Measurements from ENCODE around the gene LMBRD1. TPM values are rescaled to one million over a fixed set of nuclear protein-coding genes. Genes with fewer than 3 reads are reported as not detected.

The LMBRD1 gene
- total and polyA plus RNA-seq, 2 experiments from 2014 or later = 36.7 to 42.0 TPM

DNA sequence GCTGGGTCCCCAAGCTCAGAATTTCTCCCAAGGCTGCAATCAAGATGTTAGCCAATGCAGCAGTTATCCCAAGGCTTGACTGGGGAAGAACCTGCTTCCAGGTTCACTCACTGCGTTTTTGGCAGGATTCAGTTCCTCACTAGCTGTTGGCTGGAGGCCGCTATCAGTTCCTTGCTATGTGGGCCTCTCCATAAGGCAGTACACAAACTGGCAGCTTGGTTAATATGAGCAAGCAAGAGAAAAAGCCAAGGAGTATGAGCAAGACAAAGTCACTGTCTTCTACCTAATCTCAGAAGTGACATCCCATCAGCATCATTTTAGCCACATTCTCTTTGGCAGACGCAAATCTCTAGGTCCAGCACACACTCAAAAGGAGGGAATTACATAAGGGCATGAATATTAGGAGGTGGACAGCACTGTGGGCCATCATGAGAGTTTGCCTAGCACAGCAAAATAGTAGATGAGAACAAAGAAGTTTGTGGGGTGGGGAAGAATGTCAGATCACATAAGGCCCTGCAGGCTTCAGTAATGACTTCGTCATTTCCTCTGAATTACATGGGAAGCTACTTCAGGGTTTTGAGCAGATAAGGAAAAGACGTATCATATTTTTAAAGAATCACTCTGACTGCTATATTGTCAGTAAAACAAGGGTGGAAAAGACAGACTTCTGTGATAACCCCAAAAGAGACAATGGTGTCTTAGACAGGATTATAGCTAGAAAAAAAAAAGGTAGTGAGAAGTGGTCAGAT is 25.5 kb downstream of the LMBRD1 start:
- no peak overlapping the region for H3K27ac ChIP-seq

DNA sequence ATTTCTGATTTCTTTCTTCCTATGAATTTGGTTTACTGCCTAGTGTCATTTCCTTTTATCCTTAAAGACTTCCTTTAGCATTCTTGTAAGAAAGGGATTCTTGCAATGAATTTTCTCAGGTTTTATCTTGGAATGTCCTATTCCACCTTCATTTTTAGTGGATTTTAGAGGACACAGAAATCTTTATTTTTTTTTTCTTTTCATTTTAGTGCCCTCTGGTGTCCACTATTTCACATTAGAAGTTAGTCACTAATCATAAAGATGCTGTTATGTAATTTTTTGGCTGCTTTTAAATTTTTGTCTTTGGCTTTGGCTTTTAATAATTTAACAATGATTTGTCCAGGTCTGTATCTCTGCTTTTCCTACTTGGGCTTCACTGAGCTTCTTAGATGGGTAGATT is 28.1 kb downstream of the LMBRD1 start:
- no peak overlapping the region for H3K9ac ChIP-seq
- no peaks in the 10 kb centered on the region for H3K79me2 ChIP-seq (ENCODE audit: insufficient read depth)
- H2AFZ ChIP-seq = no peak overlapping the region
- H3F3A ChIP-seq (ENCODE audit: insufficient read depth) = no peaks in the 10 kb centered on the region
- H3K9me2 ChIP-seq (ENCODE audit: insufficient read depth) = no peaks in the 10 kb centered on the region
- no peaks in the 10 kb centered on the region for H3K9me3 ChIP-seq (ENCODE audit: low read depth)
- no peak overlapping the region for H3K27ac ChIP-seq
- no peak overlapping the region for H3K4me2 ChIP-seq (ENCODE audit: unreplicated experiment)
- no peak overlapping the region for H3K4me3 ChIP-seq
- no peaks in the 10 kb centered on the region for H4K20me1 ChIP-seq (ENCODE audit: insufficient read depth)
- in situ Hi-C loops (cut with MboI) = no loop called here
- peak; percentile 36 for DNase-seq
- no peak for TF ChIP-seq EZH2 (IDR thresholded peaks at IDR 0.05; ENCODE audit: insufficient read depth, poor library complexity, severe bottlenecking)
- TF ChIP-seq EZH2phosphoT487 (IDR thresholded peaks at IDR 0.05; ENCODE audit: insufficient read depth, low read depth) = no peak
- H3K27me3 ChIP-seq (replicated peaks; ENCODE audit: insufficient read depth) = no peaks in the 10 kb centered on the region
- H3K4me1 ChIP-seq (ENCODE audit: insufficient read depth) = no peaks in the 10 kb centered on the region
- no peaks in the 10 kb centered on the region for H3K36me3 ChIP-seq (ENCODE audit: low read depth)

More for the DNA sequence above, 25.5 kb downstream of the LMBRD1 start:
- Histone ChIP-seq H3K79me2 (ENCODE audit: insufficient read depth) (no peaks in the 10 kb centered on the region), H3K36me3 (ENCODE audit: low read depth) (no peaks in the 10 kb centered on the region), H4K20me1 (ENCODE audit: insufficient read depth) (no peaks in the 10 kb centered on the region), H2AFZ (no peak overlapping the region), H3K4me3 (no peak overlapping the region), H3K9ac (no peak overlapping the region), H3F3A (ENCODE audit: insufficient read depth) (no peaks in the 10 kb centered on the region), H3K9me2 (ENCODE audit: insufficient read depth) (no peaks in the 10 kb centered on the region), H3K4me2 (ENCODE audit: unreplicated experiment) (no peak overlapping the region), H3K27me3 (replicated peaks; ENCODE audit: insufficient read depth) (no peaks in the 10 kb centered on the region), H3K4me1 (ENCODE audit: insufficient read depth) (no peaks in the 10 kb centered on the region), H3K9me3 (ENCODE audit: low read depth) (no peaks in the 10 kb centered on the region)
- DNase-seq = no peak
- no peak for TF ChIP-seq EZH2phosphoT487 (IDR thresholded peaks at IDR 0.05; ENCODE audit: insufficient read depth, low read depth)
- no peak for TF ChIP-seq EZH2 (IDR thresholded peaks at IDR 0.05; ENCODE audit: insufficient read depth, poor library complexity, severe bottlenecking)
- in situ Hi-C loops (cut with MboI) = no loop called here
- 94 to 97% methylated on average over 5 of the region's 5 CpGs for WGBS, 2 experiments (ENCODE audit: low coverage in 1 of 2, low lambda C conversion rate in 2 of 2, missing lambda C conversion rate in 2 of 2)

DNA sequence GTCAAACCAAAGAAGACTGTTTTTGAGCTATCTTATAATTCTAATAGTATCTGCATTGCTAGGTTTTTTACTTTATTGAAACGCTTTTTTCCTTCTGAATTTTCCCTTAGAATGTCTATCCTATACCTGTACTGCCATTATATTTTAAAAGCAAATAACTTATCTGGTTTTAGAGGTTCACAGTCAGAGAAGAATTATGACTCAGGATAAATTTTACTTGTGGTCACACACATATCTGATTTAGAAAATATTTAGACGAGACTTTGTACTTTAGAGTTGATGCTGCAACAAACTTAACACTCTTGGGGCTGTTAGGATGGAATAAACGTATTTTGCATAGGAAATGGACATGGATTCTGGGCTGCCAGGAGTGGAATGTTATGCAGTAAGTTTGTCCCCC is 33.0 kb downstream of the LMBRD1 start:
- H3K4me1 ChIP-seq (ENCODE audit: insufficient read depth) = no peaks in the 10 kb centered on the region
- no peak overlapping the region for H3K4me3 ChIP-seq
- H3K79me2 ChIP-seq (ENCODE audit: insufficient read depth) = no peaks in the 10 kb centered on the region
- no peaks in the 10 kb centered on the region for H3K27me3 ChIP-seq (replicated peaks; ENCODE audit: insufficient read depth)
- no peak overlapping the region for H2AFZ ChIP-seq
- DNase-seq = no peak
- no peaks in the 10 kb centered on the region for H4K20me1 ChIP-seq (ENCODE audit: insufficient read depth)
- 93 to 95% methylated on average over 3 of the region's 3 CpGs for WGBS, 2 experiments (ENCODE audit: low coverage in 1 of 2, low lambda C conversion rate in 2 of 2, missing lambda C conversion rate in 2 of 2)
- H3K9ac ChIP-seq = no peak overlapping the region
- H3K4me2 ChIP-seq (ENCODE audit: unreplicated experiment) = no peak overlapping the region
- H3K9me2 ChIP-seq (ENCODE audit: insufficient read depth) = no peaks in the 10 kb centered on the region
- TF ChIP-seq EZH2phosphoT487 (IDR thresholded peaks at IDR 0.05; ENCODE audit: insufficient read depth, low read depth) (no peak), EZH2 (IDR thresholded peaks at IDR 0.05; ENCODE audit: insufficient read depth, poor library complexity, severe bottlenecking) (no peak)
- no peaks in the 10 kb centered on the region for H3F3A ChIP-seq (ENCODE audit: insufficient read depth)
- H3K9me3 ChIP-seq (ENCODE audit: low read depth) = no peaks in the 10 kb centered on the region
- in situ Hi-C loops (cut with MboI) = no loop called here
- no peak overlapping the region for H3K27ac ChIP-seq
- H3K36me3 ChIP-seq (ENCODE audit: low read depth) = no peaks in the 10 kb centered on the region

DNA sequence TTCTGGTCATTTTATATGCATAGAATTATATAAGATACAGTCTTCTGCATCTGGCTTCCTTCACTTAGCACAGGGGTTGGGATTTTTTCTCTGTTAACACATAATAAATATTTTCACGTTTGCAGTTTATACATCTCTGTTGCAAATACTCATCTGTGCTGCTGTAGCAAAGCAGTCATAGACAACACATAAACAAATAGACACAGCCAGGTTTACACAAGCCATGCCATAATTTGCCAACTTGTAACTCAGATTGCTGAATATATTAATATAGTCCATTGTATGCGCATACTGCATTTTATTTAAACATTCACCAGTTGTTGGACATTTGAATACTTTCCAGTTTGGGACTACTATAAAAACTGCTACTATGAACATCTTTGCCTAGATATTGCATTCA is 35.0 kb downstream of the LMBRD1 start:
- no peak overlapping the region for H3K9ac ChIP-seq
- in situ Hi-C loops (cut with MboI) = no loop called here

More for the DNA sequence above, 35.0 kb downstream of the LMBRD1 start:
- Histone ChIP-seq H3K4me2 (ENCODE audit: unreplicated experiment) (no peak overlapping the region), H4K20me1 (ENCODE audit: insufficient read depth) (no peaks in the 10 kb centered on the region), H3K9me2 (ENCODE audit: insufficient read depth) (no peaks in the 10 kb centered on the region), H3K79me2 (ENCODE audit: insufficient read depth) (no peaks in the 10 kb centered on the region), H3K36me3 (ENCODE audit: low read depth) (no peaks in the 10 kb centered on the region), H3K27me3 (replicated peaks; ENCODE audit: insufficient read depth) (no peaks in the 10 kb centered on the region), H3K4me3 (no peak overlapping the region), H3K9me3 (ENCODE audit: low read depth) (no peaks in the 10 kb centered on the region), H3F3A (ENCODE audit: insufficient read depth) (no peaks in the 10 kb centered on the region), H3K4me1 (ENCODE audit: insufficient read depth) (no peaks in the 10 kb centered on the region), H2AFZ (no peak overlapping the region), H3K27ac (no peak overlapping the region)
- no peak for TF ChIP-seq EZH2 (IDR thresholded peaks at IDR 0.05; ENCODE audit: insufficient read depth, poor library complexity, severe bottlenecking)
- DNase-seq = no peak
- 48 to 49% methylated on average over 2 of the region's 2 CpGs for WGBS, 2 experiments (ENCODE audit: low coverage in 1 of 2, low lambda C conversion rate in 2 of 2, missing lambda C conversion rate in 2 of 2)
